Measurements from ENCODE around the gene DIPK1B.

- TF ChIP-seq CTCF (IDR thresholded peaks at IDR 0.05) (no peak), POLR2A (IDR thresholded peaks at IDR 0.05) (no peak)
Observed at GRCh38 chr9:136733611-136734010, 21.2 kb downstream of the DIPK1B start.
